H1 (cell line): ENCODE measurements around the gene INPP5A. TPM values are rescaled to one million over a fixed set of nuclear protein-coding genes. Genes with fewer than 3 reads are reported as not detected.

ENCODE experiments used
- CHD1 ChIP-seq: IDR thresholded peaks from 2 replicates; pipeline ENCODE4 v1.6.1; 2012; ENCODE audit warnings: low read depth, low read length, improper control_type of control experiment
- CTBP2 ChIP-seq: IDR thresholded peaks from 2 replicates; pipeline ENCODE4 v1.7.0; 2011; ENCODE audit warnings: borderline replicate concordance, mild to moderate bottlenecking, moderate library complexity, mixed read lengths, low read length; ENCODE audit not compliant: insufficient read depth, insufficient read length
- GABPA ChIP-seq: IDR thresholded peaks from 2 replicates; pipeline ENCODE4 v1.6.1; 2011; ENCODE audit warnings: mild to moderate bottlenecking, low read length, moderate library complexity, borderline replicate concordance; ENCODE audit not compliant: insufficient read depth
- KDM4A ChIP-seq: IDR thresholded peaks from one replicate; pipeline ENCODE4 v1.7.1; 2012; ENCODE audit warnings: low read depth, mild to moderate bottlenecking, moderate library complexity, low read length, inconsistent platforms; ENCODE audit not compliant: severe bottlenecking
- MAFK ChIP-seq: IDR thresholded peaks from 2 replicates; pipeline ENCODE4 v1.6.1; 2012; ENCODE audit warnings: low read depth, mild to moderate bottlenecking, improper control_type of control experiment, low read length
- RBBP5 ChIP-seq: IDR thresholded peaks from 2 replicates; pipeline ENCODE4 v1.7.1; 2012; ENCODE audit warnings: low read depth, mild to moderate bottlenecking, inconsistent platforms, low read length, moderate library complexity, borderline replicate concordance
- RFX5 ChIP-seq: IDR thresholded peaks from 2 replicates; pipeline ENCODE4 v1.6.1; 2011; ENCODE audit warnings: low read depth, low read length, improper control_type of control experiment, borderline replicate concordance
- SIN3A ChIP-seq, 2 experiments: IDR thresholded peaks in 1 of 2; conservative IDR thresholded peaks in 1 of 2; 2 replicates each; pipeline ENCODE4 v1.6.1; 2011 to 2012; ENCODE audit warnings: low read length in 2 of 2, improper control_type of control experiment in 1 of 2, low read depth in 1 of 2, mild to moderate bottlenecking in 1 of 2
- SIRT6 ChIP-seq: IDR thresholded peaks from one replicate; pipeline ENCODE4 v1.7.1; 2012; ENCODE audit warnings: low read length, inconsistent platforms
- SRF ChIP-seq: IDR thresholded peaks from 2 replicates; pipeline ENCODE4 v1.6.1; 2011; ENCODE audit warnings: mild to moderate bottlenecking, low read depth, low read length, moderate library complexity
- TCF12 ChIP-seq: IDR thresholded peaks from 2 replicates; pipeline ENCODE4 v1.6.1; 2011; ENCODE audit warnings: low read depth, mild to moderate bottlenecking, low read length
- polyA plus RNA-seq, 7 experiments: library from polyadenylated mRNA; depleted of rRNA in 3 of 7; stranded (reverse) in 5 of 7; unstranded in 2 of 7; fragments of >200 nt in 5 of 7; fragments of 200-250 nt in 2 of 7; gene quantifications; 1 replicate in 5 of 7; 2 replicates in 1 of 7; 4 replicates in 1 of 7; pipeline versions ENCODE4 v1.2.1 to v1.2.3, GENCODE V29; 2011 to 2013; ENCODE audit warnings: missing spikeins in 2 of 7, mixed read lengths in 2 of 7
- total RNA-seq: library from RNA; stranded (reverse); fragmentation: NEBNext Ultra II Directional; extraction: Animal tissue kit (Norgen Biotek cat#: 25700); gene quantifications from 2 replicates; pipeline ENCODE4 v1.2.1, GENCODE V29; 2021
- TF ChIP-seq, protein P1 (sequence below): fragments of 300-600 bp; sonication (generic); IDR thresholded peaks from 2 replicates; pipeline ENCODE4 v1.7.1; 2012; ENCODE audit warnings: low read length, moderate library complexity, mild to moderate bottlenecking, inconsistent platforms; ENCODE audit not compliant: insufficient replicate concordance

The INPP5A gene
- total and polyA plus RNA-seq, 2 of the 8 experiments (the other 6 are each of a cell fraction or from before 2014, with no cell fraction given) = 19.7 to 27.5 TPM

DNA sequence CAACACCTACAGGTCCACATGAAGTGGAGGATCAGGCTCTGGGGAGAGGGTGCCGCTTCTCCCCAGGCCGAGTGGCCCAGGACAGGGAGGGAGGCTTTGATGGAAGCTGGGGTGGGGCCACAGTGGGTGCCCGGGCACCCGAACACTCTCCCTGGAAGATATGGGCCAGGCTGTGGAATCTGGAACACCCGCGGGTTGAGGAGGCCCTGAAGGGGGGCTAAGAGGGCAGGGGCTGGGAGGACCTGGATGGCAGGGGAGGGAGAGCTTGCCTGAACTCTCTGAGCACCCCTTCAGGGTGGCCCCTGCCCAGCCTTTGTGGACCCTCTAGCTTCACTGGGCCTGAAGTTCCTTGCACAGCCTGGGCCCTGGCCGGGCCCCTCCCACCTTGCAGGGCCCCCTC is 252.9 kb downstream of the INPP5A start (continued):
- TF ChIP-seq, protein P1, sequence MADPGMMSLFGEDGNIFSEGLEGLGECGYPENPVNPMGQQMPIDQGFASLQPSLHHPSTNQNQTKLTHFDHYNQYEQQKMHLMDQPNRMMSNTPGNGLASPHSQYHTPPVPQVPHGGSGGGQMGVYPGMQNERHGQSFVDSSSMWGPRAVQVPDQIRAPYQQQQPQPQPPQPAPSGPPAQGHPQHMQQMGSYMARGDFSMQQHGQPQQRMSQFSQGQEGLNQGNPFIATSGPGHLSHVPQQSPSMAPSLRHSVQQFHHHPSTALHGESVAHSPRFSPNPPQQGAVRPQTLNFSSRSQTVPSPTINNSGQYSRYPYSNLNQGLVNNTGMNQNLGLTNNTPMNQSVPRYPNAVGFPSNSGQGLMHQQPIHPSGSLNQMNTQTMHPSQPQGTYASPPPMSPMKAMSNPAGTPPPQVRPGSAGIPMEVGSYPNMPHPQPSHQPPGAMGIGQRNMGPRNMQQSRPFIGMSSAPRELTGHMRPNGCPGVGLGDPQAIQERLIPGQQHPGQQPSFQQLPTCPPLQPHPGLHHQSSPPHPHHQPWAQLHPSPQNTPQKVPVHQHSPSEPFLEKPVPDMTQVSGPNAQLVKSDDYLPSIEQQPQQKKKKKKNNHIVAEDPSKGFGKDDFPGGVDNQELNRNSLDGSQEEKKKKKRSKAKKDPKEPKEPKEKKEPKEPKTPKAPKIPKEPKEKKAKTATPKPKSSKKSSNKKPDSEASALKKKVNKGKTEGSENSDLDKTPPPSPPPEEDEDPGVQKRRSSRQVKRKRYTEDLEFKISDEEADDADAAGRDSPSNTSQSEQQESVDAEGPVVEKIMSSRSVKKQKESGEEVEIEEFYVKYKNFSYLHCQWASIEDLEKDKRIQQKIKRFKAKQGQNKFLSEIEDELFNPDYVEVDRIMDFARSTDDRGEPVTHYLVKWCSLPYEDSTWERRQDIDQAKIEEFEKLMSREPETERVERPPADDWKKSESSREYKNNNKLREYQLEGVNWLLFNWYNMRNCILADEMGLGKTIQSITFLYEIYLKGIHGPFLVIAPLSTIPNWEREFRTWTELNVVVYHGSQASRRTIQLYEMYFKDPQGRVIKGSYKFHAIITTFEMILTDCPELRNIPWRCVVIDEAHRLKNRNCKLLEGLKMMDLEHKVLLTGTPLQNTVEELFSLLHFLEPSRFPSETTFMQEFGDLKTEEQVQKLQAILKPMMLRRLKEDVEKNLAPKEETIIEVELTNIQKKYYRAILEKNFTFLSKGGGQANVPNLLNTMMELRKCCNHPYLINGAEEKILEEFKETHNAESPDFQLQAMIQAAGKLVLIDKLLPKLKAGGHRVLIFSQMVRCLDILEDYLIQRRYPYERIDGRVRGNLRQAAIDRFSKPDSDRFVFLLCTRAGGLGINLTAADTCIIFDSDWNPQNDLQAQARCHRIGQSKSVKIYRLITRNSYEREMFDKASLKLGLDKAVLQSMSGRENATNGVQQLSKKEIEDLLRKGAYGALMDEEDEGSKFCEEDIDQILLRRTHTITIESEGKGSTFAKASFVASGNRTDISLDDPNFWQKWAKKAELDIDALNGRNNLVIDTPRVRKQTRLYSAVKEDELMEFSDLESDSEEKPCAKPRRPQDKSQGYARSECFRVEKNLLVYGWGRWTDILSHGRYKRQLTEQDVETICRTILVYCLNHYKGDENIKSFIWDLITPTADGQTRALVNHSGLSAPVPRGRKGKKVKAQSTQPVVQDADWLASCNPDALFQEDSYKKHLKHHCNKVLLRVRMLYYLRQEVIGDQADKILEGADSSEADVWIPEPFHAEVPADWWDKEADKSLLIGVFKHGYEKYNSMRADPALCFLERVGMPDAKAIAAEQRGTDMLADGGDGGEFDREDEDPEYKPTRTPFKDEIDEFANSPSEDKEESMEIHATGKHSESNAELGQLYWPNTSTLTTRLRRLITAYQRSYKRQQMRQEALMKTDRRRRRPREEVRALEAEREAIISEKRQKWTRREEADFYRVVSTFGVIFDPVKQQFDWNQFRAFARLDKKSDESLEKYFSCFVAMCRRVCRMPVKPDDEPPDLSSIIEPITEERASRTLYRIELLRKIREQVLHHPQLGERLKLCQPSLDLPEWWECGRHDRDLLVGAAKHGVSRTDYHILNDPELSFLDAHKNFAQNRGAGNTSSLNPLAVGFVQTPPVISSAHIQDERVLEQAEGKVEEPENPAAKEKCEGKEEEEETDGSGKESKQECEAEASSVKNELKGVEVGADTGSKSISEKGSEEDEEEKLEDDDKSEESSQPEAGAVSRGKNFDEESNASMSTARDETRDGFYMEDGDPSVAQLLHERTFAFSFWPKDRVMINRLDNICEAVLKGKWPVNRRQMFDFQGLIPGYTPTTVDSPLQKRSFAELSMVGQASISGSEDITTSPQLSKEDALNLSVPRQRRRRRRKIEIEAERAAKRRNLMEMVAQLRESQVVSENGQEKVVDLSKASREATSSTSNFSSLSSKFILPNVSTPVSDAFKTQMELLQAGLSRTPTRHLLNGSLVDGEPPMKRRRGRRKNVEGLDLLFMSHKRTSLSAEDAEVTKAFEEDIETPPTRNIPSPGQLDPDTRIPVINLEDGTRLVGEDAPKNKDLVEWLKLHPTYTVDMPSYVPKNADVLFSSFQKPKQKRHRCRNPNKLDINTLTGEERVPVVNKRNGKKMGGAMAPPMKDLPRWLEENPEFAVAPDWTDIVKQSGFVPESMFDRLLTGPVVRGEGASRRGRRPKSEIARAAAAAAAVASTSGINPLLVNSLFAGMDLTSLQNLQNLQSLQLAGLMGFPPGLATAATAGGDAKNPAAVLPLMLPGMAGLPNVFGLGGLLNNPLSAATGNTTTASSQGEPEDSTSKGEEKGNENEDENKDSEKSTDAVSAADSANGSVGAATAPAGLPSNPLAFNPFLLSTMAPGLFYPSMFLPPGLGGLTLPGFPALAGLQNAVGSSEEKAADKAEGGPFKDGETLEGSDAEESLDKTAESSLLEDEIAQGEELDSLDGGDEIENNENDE = no peak
- no peak for TF ChIP-seq KDM4A
- no peak for TF ChIP-seq RFX5
- no peak for TF ChIP-seq MAFK
- no peak for TF ChIP-seq SIRT6
- TF ChIP-seq TCF12 = no peak
- TF ChIP-seq SIN3A (conservative IDR thresholded peaks at IDR 0.05 in 1 of 2, IDR thresholded peaks at IDR 0.05 in 1 of 2; ENCODE audit: low read depth in 1 of 2, low read length in 2 of 2) = no peak
- no peak for TF ChIP-seq SRF
- TF ChIP-seq CHD1 = no peak
- TF ChIP-seq GABPA = no peak
- no peak for TF ChIP-seq CTBP2
- no peak for TF ChIP-seq RBBP5
